ENCODE results near the gene PCBP3. TPM values are rescaled to one million over a fixed set of nuclear protein-coding genes. Genes with fewer than 3 reads are reported as not detected.
"Not testable (repeated sequence)": the region's sequence is repeated elsewhere in the genome, so short reads cannot be mapped to it uniquely, and the experiment has no call there.

Gene PCBP3
- polyA plus RNA-seq, 1 experiment, result 1.6 TPM

DNA sequence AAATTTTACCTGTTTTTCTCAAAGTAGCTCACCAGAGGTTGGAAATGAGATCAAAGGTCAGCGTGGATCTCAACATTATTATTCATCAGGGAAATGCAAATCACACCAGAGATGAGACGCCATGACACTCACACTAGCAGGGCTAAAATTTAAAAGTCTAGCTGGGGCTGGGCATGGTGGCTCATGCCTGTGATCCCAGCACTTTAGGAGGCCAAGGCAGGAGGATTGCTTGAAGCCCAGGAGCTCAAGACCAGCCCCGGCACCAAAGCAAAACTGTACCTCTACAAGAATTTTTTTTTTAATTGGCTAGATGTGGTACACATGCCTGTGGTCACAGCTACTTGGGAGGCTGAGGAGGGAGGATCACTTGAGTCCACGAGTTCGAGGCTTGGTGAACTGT lies 41.4 kb upstream of the PCBP3 start:
- CTCF ChIA-PET, result no interaction called here
- Histone ChIP-seq H3K9me3 (ENCODE audit: control insufficient read depth, insufficient read depth, low read length) (peaks cover 17% of the 10 kb centered on the region), H3K27me3 (ENCODE audit: control insufficient read depth, insufficient read depth, low read length) (peaks cover 22% of the 10 kb centered on the region), H3K4me3 (ENCODE audit: low read depth, low read length) (no peak overlapping the region), H3K27ac (ENCODE audit: low read depth, low read length) (no peak overlapping the region)
- POLR2A ChIA-PET, result no interaction called here
- TF ChIP-seq, protein P1, sequence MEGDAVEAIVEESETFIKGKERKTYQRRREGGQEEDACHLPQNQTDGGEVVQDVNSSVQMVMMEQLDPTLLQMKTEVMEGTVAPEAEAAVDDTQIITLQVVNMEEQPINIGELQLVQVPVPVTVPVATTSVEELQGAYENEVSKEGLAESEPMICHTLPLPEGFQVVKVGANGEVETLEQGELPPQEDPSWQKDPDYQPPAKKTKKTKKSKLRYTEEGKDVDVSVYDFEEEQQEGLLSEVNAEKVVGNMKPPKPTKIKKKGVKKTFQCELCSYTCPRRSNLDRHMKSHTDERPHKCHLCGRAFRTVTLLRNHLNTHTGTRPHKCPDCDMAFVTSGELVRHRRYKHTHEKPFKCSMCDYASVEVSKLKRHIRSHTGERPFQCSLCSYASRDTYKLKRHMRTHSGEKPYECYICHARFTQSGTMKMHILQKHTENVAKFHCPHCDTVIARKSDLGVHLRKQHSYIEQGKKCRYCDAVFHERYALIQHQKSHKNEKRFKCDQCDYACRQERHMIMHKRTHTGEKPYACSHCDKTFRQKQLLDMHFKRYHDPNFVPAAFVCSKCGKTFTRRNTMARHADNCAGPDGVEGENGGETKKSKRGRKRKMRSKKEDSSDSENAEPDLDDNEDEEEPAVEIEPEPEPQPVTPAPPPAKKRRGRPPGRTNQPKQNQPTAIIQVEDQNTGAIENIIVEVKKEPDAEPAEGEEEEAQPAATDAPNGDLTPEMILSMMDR (IDR thresholded peaks at IDR 0.05; ENCODE audit: low read depth, low read length), result no peak
- no peak for DNase-seq (ENCODE audit: low read depth, low spot score)

DNA sequence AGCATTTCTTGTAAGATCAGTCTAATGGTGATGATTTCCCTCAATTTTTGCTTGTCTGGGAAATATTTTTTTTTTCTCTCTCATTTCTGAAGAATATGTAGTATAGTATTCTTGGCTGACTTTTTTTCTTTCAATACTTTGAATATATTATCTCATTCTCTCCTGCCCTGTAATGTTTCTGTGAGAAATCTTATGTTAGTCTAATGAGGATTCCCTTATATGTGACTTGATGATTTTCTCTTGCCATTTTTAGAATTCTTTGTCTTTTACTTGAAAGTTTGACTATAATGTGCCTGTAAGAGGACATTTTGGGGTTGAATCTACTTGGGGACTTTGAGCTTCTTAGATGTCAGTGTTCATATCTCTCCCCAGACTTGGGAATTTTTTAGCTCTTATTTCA lies 40.0 kb upstream of the PCBP3 start:
- Histone ChIP-seq H3K27me3 (ENCODE audit: control insufficient read depth, insufficient read depth, low read length) (peaks cover 25% of the 10 kb centered on the region), H3K4me3 (ENCODE audit: low read depth, low read length) (no peak overlapping the region), H3K27ac (ENCODE audit: low read depth, low read length) (no peak overlapping the region), H3K9me3 (ENCODE audit: control insufficient read depth, insufficient read depth, low read length) (peaks cover 17% of the 10 kb centered on the region)
- ChIA-PET CTCF (interaction anchor here (1.4 kb wide), 1 partner anchor 47 kb away, joined by 14 read pairs; no protein-coding TSS in a partner anchor), POLR2A (no interaction called here)
- DNase-seq (ENCODE audit: low read depth, low spot score), result no peak
- TF ChIP-seq, protein P1 (IDR thresholded peaks at IDR 0.05; ENCODE audit: low read depth, low read length), result no peak

- H3K27me3 ChIP-seq (ENCODE audit: control insufficient read depth, insufficient read depth, low read length), result peaks cover 26% of the 10 kb centered on the region
- CTCF ChIA-PET; H3K4me3 ChIP-seq (ENCODE audit: low read depth, low read length); POLR2A ChIA-PET; H3K27ac ChIP-seq (ENCODE audit: low read depth, low read length); DNase-seq (ENCODE audit: low read depth, low spot score): not testable (repeated sequence)
- peaks cover 17% of the 10 kb centered on the region for H3K9me3 ChIP-seq (ENCODE audit: control insufficient read depth, insufficient read depth, low read length)
Measured at GRCh38 chr21:45604681-45605080, 38.8 kb upstream of the PCBP3 start.

- TF ChIP-seq, protein P1 (IDR thresholded peaks at IDR 0.05; ENCODE audit: low read depth, low read length), result no peak
- ChIA-PET CTCF (no interaction called here), POLR2A (no interaction called here)
- no peak for DNase-seq (ENCODE audit: low read depth, low spot score)
- Histone ChIP-seq H3K4me3 (ENCODE audit: low read depth, low read length) (no peak overlapping the region), H3K9me3 (ENCODE audit: control insufficient read depth, insufficient read depth, low read length) (peaks cover 13% of the 10 kb centered on the region), H3K27ac (ENCODE audit: low read depth, low read length) (no peak overlapping the region), H3K27me3 (ENCODE audit: control insufficient read depth, insufficient read depth, low read length) (peaks cover 32% of the 10 kb centered on the region)
Measured at GRCh38 chr21:45607021-45607908, 36.3 kb upstream of the PCBP3 start.

GRCh38 chr21:45607909-45608295 lies 35.6 kb upstream of the PCBP3 start:
- Histone ChIP-seq H3K27me3 (ENCODE audit: control insufficient read depth, insufficient read depth, low read length) (peaks cover 32% of the 10 kb centered on the region), H3K27ac (ENCODE audit: low read depth, low read length) (no peak overlapping the region), H3K9me3 (ENCODE audit: control insufficient read depth, insufficient read depth, low read length) (peaks cover 13% of the 10 kb centered on the region), H3K4me3 (ENCODE audit: low read depth, low read length) (no peak overlapping the region)
- ChIA-PET CTCF (no interaction called here), POLR2A (no interaction called here)
- DNase-seq (ENCODE audit: low read depth, low spot score), result no peak
- TF ChIP-seq, protein P1 (IDR thresholded peaks at IDR 0.05; ENCODE audit: low read depth, low read length), result no peak

DNA sequence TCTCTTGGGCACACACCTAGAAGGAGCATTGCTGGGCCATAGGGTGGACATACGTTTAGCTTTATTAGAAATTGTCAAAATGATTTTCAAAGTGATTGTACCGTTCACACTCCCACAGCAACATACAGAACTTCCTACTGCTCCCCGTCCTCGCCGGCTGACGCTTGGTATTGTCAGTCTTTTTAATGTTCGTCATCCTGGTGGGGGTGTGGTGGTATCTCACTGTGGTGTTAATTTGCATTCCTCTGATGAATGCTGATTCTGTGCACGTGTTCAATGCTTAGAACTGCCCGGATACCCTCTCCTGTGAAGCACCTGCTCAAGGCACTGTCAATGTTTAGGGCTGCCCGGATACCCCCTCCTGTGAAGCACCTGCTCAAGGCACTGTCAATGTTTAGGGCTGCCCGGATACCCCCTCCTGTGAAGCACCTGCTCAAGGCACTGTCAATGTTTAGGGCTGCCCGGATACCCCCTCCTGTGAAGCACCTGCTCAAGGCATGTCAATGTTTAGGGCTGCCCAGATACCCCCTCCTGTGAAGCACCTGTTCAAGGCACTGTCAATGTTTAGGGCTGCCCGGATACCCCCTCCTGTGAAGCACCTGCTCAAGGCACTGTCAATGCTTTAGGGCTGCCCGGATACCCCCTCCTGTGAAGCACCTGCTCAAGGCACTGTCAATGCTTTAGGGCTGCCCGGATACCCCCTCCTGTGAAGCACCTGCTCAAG lies 34.6 kb upstream of the PCBP3 start:
- CTCF ChIA-PET; DNase-seq (ENCODE audit: low read depth, low spot score): not testable (repeated sequence)

DNA sequence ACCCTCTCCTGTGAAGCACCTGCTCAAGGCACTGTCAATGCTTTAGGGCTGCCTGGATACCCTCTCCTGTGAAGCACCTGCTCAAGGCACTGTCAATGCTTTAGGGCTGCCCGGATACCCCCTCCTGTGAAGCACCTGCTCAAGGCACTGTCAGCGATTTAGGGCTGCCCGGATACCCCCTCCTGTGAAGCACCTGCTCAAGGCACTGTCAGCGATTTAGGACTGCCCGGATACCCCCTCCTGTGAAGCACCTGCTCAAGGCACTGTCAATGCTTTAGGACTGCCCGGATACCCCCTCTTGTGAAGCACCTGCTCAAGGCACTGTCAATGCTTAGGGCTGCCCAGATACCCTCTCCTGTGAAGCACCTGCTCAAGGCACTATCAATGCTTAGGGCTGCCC lies 33.9 kb upstream of the PCBP3 start:
- CTCF ChIA-PET; POLR2A ChIA-PET; H3K4me3 ChIP-seq (ENCODE audit: low read depth, low read length); H3K27ac ChIP-seq (ENCODE audit: low read depth, low read length); H3K9me3 ChIP-seq (ENCODE audit: control insufficient read depth, insufficient read depth, low read length); DNase-seq (ENCODE audit: low read depth, low spot score): not testable (repeated sequence)
- peaks cover 27% of the 10 kb centered on the region for H3K27me3 ChIP-seq (ENCODE audit: control insufficient read depth, insufficient read depth, low read length)

More for the DNA sequence above, 34.6 kb upstream of the PCBP3 start:
- peaks cover 13% of the 10 kb centered on the region for H3K9me3 ChIP-seq (ENCODE audit: control insufficient read depth, insufficient read depth, low read length)
- POLR2A ChIA-PET; H3K27ac ChIP-seq (ENCODE audit: low read depth, low read length); H3K4me3 ChIP-seq (ENCODE audit: low read depth, low read length): not testable (repeated sequence)
- H3K27me3 ChIP-seq (ENCODE audit: control insufficient read depth, insufficient read depth, low read length), result peaks cover 32% of the 10 kb centered on the region
